ENCODE data around the gene HIVEP2. TPM values are rescaled to one million over a fixed set of nuclear protein-coding genes. Genes with fewer than 3 reads are reported as not detected.

HIVEP2 gene
- total RNA-seq, 1 experiment from 2014 or later = 4.2 TPM

GRCh38 chr6:142993977-142994376 lies 49.0 kb upstream of the HIVEP2 start:
- peaks cover 5% of the 10 kb centered on the region in 2 experiments for H3K4me1 Mint-ChIP-seq
- DNase-seq = no peak
- H3K9me3 Mint-ChIP-seq = peaks cover under 1 to 5% of the 10 kb centered on the region in 2 experiments; a peak in 4 of 5 replicates

More at GRCh38 chr6:142993977-142994376, 49.0 kb upstream of the HIVEP2 start:
- Histone ChIP-seq H3K23me2 (ENCODE audit: insufficient read length, low read depth, low read length, poor library complexity, severe bottlenecking) (no peaks in the 10 kb centered on the region), H2BK5ac (ENCODE audit: insufficient read length, low read length) (no peak overlapping the region), H2BK12ac (ENCODE audit: insufficient read length, low read depth, low read length) (no peak overlapping the region), H3K14ac (ENCODE audit: insufficient read depth, low read length) (no peak overlapping the region), H2BK15ac (ENCODE audit: low read depth, low read length) (no peak overlapping the region), H2AK5ac (ENCODE audit: insufficient read length, low read length) (no peak overlapping the region), H3K9me3 (ENCODE audit: control insufficient read depth, low read depth, low read length) (no peaks in the 10 kb centered on the region), H3K18ac (ENCODE audit: insufficient read length, low read depth, low read length) (no peak overlapping the region), H2AFZ (ENCODE audit: low read length) (no peak overlapping the region), H3K27ac (ENCODE audit: insufficient read length, low read depth, low read length) (no peak overlapping the region), H3K79me1 (ENCODE audit: insufficient read depth, low read depth, low read length, poor library complexity, severe bottlenecking) (no peaks in the 10 kb centered on the region), H3K4ac (ENCODE audit: low read depth, low read length) (no peak overlapping the region), H2BK20ac (ENCODE audit: low read depth, low read length, poor library complexity, severe bottlenecking) (no peak overlapping the region), H3K4me1 (ENCODE audit: insufficient read depth, low read length) (no peaks in the 10 kb centered on the region), H3K79me2 (ENCODE audit: insufficient read depth, low read length) (no peaks in the 10 kb centered on the region), H3K4me2 (ENCODE audit: insufficient read depth, insufficient read length, low read length) (no peak overlapping the region), H3K23ac (ENCODE audit: insufficient read length, low read depth, low read length) (no peak overlapping the region), H4K20me1 (ENCODE audit: control insufficient read depth, insufficient read depth, insufficient read length) (no peaks in the 10 kb centered on the region), H4K91ac (ENCODE audit: insufficient read length, low read depth, low read length) (no peak overlapping the region), H2BK120ac (ENCODE audit: low read depth, low read length, poor library complexity, severe bottlenecking) (no peak overlapping the region), H4K8ac (replicated peaks; ENCODE audit: insufficient read length, low read depth, low read length) (no peak overlapping the region), H3T11ph (ENCODE audit: low read length) (no peak overlapping the region), H3K27me3 (ENCODE audit: insufficient read depth, low read length) (no peaks in the 10 kb centered on the region), H4K5ac (ENCODE audit: insufficient read length, low read depth, low read length) (no peak overlapping the region), H3K9ac (ENCODE audit: extremely low read depth, insufficient read length, low read length) (no peak overlapping the region), H3K56ac (ENCODE audit: insufficient read length, low read depth, low read length) (no peak overlapping the region)
- H3K27ac Mint-ChIP-seq = no peak overlapping the region; a peak in 2 of 7 replicates
- no CpG with 5 or more reads among the region's 7 CpGs for WGBS (ENCODE audit: extremely low coverage, insufficient read length, low lambda C conversion rate)
- TF ChIP-seq CTCF (conservative IDR thresholded peaks at IDR 0.05) = no peak
- H3K36me3 Mint-ChIP-seq (ENCODE audit: insufficient read depth in 1 of 3, low read depth in 3 of 3) = peaks cover 0 to 2% (median 0%) of the 10 kb centered on the region in 3 experiments; a peak in 1 of 7 replicates
- no peak overlapping the region for H3K4me3 Mint-ChIP-seq
- H3K27me3 Mint-ChIP-seq (ENCODE audit: low read depth) = no peaks in the 10 kb centered on the region
